ENCODE data around the gene CDR2. TPM values are rescaled to one million over a fixed set of nuclear protein-coding genes. Genes with fewer than 3 reads are reported as not detected.

Gene CDR2
- total and polyA plus RNA-seq, 8 donors, result 8.9 to 198 (median 22.2) TPM

DNA sequence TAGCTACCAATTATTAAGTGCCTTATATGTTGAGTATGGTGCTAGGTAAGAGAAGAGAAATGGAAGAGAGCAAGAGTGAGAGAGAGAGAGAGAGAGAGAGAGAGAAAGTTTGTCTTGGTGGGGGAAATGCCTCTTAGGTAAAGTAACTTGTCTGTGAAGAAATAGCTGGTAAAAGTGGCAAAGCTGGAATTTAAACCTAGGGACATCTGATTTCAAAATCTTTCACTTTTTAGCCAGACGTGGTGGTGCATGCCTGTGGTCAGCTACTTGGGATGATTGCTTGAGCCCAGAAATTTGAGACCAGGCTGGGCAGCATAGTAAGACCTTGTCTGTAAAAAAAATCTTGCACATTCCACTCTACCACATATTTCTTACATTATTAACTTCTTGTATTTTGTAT is 23.0 kb upstream of the CDR2 start:
- DNase-seq, result no peak
- WGBS, 5 donors, result 50 to 65% (median 60%) methylated on average over 1 of the region's 1 CpG

DNA sequence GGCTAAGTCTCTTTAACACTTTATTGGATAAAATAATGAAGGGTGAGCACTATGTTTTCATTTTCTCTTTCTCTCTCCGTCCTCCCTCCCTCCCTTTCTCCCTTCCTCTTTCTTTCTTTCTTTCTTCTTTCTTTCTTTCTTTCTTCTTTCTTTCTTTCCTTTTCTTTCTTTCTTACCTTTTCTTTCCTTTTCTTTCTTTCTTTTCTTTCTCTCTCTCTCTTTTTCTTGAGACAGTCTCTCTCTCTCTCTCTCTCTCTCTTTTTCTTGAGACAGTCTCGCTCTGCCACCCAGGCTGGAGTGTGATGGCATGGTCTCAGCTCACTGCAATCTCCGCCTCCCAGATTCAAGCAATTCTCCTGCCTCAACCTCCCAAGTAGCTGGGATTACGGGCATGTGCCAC is 21.5 kb upstream of the CDR2 start:
- DNase-seq, result no peak
- 95 to 99% (median 96%) methylated on average over 4 of the region's 4 CpGs for WGBS, 5 donors

More for the DNA sequence above, 23.0 kb upstream of the CDR2 start:
- H3K36me3 ChIP-seq, result no peaks in the 10 kb centered on the region
- H3K27me3 ChIP-seq, result no peaks in the 10 kb centered on the region
- H3K9me3 ChIP-seq, result no peaks in the 10 kb centered on the region
- intact Hi-C loops (cut with DNase I; ENCODE audit: low total_unique reads), result no loop called here
- no peak overlapping the region for H3K4me3 ChIP-seq
- no peak overlapping the region for H3K27ac ChIP-seq
- peaks cover 0 to 11% (median under 1%) of the 10 kb centered on the region in 4 donors for H3K4me1 ChIP-seq
- TF ChIP-seq POLR2A (IDR thresholded peaks at IDR 0.05) (no peak), POLR2AphosphoS5 (IDR thresholded peaks at IDR 0.05) (no peak), EP300 (IDR thresholded peaks at IDR 0.05) (no peak)
- TF ChIP-seq, protein P1, sequence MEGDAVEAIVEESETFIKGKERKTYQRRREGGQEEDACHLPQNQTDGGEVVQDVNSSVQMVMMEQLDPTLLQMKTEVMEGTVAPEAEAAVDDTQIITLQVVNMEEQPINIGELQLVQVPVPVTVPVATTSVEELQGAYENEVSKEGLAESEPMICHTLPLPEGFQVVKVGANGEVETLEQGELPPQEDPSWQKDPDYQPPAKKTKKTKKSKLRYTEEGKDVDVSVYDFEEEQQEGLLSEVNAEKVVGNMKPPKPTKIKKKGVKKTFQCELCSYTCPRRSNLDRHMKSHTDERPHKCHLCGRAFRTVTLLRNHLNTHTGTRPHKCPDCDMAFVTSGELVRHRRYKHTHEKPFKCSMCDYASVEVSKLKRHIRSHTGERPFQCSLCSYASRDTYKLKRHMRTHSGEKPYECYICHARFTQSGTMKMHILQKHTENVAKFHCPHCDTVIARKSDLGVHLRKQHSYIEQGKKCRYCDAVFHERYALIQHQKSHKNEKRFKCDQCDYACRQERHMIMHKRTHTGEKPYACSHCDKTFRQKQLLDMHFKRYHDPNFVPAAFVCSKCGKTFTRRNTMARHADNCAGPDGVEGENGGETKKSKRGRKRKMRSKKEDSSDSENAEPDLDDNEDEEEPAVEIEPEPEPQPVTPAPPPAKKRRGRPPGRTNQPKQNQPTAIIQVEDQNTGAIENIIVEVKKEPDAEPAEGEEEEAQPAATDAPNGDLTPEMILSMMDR (IDR thresholded peaks at IDR 0.05), result no peak

GRCh38 chr16:22394121-22394520 is 19.7 kb upstream of the CDR2 start:
- intact Hi-C loops (cut with DNase I; ENCODE audit: low total_unique reads), result no loop called here
- Histone ChIP-seq H3K9me3 (no peaks in the 10 kb centered on the region), H3K27ac (no peak overlapping the region), H3K4me1 (no peaks in the 10 kb centered on the region), H3K4me3 (no peak overlapping the region), H3K36me3 (no peaks in the 10 kb centered on the region), H3K27me3 (no peaks in the 10 kb centered on the region)
- DNase-seq, result no peak
- 89 to 97% (median 97%) methylated on average over 1 of the region's 1 CpG for WGBS, 5 donors
- TF ChIP-seq POLR2A (IDR thresholded peaks at IDR 0.05), result no peak
- TF ChIP-seq POLR2AphosphoS5 (IDR thresholded peaks at IDR 0.05), result no peak
- TF ChIP-seq, protein P1 (IDR thresholded peaks at IDR 0.05), result no peak
- TF ChIP-seq EP300 (IDR thresholded peaks at IDR 0.05), result no peak

More for the DNA sequence above, 21.5 kb upstream of the CDR2 start:
- Histone ChIP-seq H3K4me1 (no peaks in the 10 kb centered on the region), H3K27me3 (no peaks in the 10 kb centered on the region), H3K36me3 (no peaks in the 10 kb centered on the region), H3K27ac (no peak overlapping the region), H3K4me3 (no peak overlapping the region), H3K9me3 (no peaks in the 10 kb centered on the region)
- intact Hi-C loops (cut with DNase I; ENCODE audit: low total_unique reads), result no loop called here
- TF ChIP-seq, protein P1 (IDR thresholded peaks at IDR 0.05), result no peak
- TF ChIP-seq EP300 (IDR thresholded peaks at IDR 0.05) (no peak), POLR2AphosphoS5 (IDR thresholded peaks at IDR 0.05) (no peak), POLR2A (IDR thresholded peaks at IDR 0.05) (no peak)

DNA sequence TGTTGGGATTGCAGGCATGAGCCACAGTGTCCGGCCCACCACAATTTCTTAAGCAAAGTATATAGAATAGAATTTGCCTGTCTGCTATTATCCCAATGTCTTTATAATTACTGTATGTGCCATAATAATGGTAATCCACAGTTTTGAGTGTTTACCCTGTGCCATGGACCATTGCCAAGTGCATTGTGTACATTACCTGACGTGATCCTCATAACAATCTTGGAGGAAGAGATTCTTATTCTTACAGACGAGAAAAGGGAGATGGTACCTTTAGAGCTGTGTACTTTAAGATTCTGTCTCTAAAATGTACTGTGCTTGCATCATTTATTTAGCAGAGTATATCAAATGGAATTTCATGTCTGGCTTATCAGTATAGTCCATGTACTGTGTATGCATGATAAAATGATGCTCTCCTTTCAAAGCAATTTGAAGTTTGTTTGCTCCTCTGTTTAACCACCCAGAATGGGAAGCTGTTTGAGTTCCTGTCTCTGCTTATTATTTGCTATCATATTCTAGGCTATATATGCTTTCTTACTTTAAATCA is 13.8 kb upstream of the CDR2 start:
- Histone ChIP-seq H3K27ac (no peak overlapping the region), H3K36me3 (peaks cover 0 to 6% (median 0%) of the 10 kb centered on the region in 4 donors), H3K9me3 (no peaks in the 10 kb centered on the region), H3K4me3 (no peak overlapping the region), H3K27me3 (no peaks in the 10 kb centered on the region), H3K4me1 (peaks cover 0 to 5% (median 0%) of the 10 kb centered on the region in 4 donors)
- intact Hi-C loops (cut with DNase I; ENCODE audit: low total_unique reads), result no loop called here
- DNase-seq, result no peak
- TF ChIP-seq POLR2A (IDR thresholded peaks at IDR 0.05) (no peak), EP300 (IDR thresholded peaks at IDR 0.05) (no peak), POLR2AphosphoS5 (IDR thresholded peaks at IDR 0.05) (no peak)
- TF ChIP-seq, protein P1 (IDR thresholded peaks at IDR 0.05), result no peak
- 63 to 74% (median 69%) methylated on average over 3 of the region's 3 CpGs for WGBS, 5 donors

All from stomach (tissue), 9 donors.